NOMO-1 treated with DMSO at 0.1 percent for 48 hours (cell line): Measurements from ENCODE around the gene MAML2.

Experiments used
- DNase-seq: peaks from one replicate; lab custom pipeline; 2025; ENCODE audit not compliant: unreplicated experiment; lab: John Stamatoyannopoulos, UW

MAML2 gene

GRCh38 chr11:96051820-96052219 lies 291.2 kb downstream of the MAML2 start:
- no peak for DNase-seq

GRCh38 chr11:96050435-96051182 lies 292.4 kb downstream of the MAML2 start:
- no peak for DNase-seq

DNA sequence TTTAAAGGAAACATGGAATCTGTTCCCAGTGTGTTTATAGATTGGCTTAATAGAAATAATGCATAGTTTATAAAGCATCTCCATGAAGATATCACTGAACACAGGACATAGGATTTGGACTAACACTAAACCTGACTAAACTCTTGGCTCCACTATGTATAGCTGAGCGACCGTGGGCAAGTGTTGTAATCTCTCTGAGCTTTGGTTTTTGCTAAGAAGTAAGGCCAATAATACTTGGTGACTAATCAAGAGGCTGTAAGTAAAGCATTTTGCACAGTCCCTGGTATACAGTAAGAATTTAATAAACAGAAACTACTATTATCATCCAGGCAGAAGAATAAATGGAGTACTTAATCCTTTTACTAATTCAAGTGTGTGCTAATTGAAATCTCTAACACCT lies 293.6 kb downstream of the MAML2 start:
- no peak for DNase-seq

DNA sequence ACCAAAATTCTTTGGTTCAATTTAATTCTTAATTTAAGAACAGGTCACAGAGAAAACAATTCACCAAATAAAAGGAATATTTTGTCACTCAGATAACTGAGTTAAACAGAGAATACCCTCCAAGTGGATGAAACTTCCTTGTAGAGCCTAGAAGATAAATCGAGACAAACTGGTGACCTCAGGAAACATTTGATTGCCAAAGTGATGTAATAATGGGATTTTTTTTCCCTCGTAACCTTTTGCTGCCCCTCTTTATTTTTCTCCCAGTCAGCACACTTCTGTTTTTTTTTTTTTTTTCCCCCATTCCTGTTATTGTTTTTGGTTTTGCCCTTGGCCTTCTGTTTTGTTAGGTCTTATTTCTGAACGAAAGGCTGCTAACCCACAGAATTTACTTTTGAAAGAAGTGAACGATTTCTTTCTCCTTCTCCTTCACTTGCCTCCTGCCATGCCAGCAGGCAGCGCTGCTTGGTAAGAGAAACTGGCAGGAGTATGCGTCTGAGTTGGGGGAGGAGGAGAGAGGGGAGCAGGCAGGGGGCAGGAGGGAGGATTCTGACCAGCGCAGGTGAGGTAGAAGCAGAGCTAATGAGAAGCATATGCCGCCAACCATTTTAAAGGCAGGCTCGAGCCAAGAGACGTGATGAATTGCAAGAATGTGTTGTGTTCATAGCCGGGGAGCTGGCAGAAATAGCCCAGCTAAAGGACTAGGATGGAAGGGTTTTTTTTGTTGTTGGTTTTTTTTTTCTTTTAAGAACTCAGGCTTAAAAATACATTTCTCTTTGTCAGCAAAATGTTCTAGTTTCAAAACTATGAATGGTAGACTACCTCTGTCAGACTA lies 297.2 kb downstream of the MAML2 start:
- DNase-seq = no peak

DNA sequence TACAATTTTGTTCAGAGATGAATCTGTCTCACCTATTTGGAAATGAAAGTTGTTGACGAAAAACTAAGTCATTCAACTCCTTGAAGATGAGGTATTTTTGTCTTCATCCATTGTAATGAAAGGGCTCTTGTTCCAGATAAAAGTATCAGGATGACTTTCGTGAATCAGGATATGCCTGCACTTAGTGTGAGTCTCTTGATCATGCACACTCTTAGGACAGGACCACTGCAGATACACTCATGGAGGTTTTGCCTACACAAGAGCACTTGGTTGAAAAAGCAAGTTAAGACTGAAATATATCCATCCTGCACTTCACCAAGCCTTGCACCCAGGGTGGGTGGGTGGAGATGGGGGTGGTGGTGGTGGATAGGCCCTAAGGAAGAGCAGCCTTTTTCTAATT lies 298.2 kb downstream of the MAML2 start:
- DNase-seq = no peak

DNA sequence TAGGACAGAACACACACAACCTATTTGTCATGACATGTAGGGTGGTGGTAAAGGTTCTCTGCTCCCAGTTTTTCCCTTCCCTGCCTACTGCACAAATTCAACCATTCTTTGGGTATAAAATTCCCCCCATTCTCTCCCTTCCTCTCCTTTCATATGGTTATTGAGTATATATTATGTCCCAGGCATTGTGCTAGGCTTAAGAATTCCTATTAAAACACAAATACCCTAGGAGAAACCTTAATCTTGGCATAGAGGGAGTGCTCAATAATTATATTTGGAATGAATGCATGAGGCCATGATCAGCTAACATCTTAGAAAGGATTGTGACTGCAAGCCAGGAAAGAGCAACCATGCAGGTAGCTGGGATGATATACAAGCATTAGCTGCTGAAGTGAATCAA lies 298.7 kb downstream of the MAML2 start:
- DNase-seq = no peak

DNA sequence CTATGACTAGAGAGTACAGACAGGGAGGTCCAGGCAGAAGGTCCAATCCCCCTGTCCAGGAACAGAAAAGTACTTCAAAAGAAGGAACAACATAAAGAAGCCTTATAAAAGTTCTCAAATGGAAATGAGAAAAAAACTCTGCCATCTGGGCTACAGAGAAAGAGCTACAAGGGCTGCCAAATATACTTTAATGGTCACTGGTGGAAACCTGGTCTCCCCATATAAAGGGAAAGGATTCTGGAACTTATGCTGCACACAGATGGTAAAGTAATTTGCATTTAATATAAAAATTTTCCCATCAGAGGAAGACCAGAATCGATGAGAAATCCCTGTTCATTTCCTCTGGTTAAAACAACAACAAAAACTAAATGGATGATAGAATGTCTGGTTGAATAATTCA lies 299.7 kb downstream of the MAML2 start:
- no peak for DNase-seq

GRCh38 chr11:96038046-96038445 lies 304.9 kb downstream of the MAML2 start:
- DNase-seq = no peak

DNA sequence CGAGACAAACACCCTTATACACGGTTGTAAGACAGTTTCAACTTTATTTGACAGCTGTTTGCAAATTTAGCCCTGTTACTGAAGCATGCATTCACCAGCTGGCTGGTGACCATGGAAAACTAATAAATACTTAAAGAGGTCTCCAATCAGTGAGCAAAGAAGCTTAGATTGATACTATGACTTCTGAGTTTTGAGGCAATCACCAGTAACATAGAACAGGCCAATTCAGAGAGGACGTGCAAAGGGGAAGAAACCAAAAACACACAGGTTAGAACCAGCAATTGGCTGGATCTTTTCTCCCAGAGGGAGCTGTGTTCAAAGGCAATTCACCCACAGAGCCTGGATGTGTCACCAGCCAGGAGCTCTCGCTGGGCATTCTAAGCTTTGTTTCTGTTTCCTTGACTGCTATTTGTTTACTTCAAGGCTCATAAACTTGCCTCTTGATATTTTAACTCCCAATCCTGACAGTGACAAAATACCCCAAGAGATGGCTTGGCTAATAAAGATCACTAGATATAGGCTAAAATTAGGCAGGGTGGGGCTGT lies 305.5 kb downstream of the MAML2 start:
- no peak for DNase-seq

GRCh38 chr11:96036863-96037262 lies 306.1 kb downstream of the MAML2 start:
- DNase-seq = no peak

DNA sequence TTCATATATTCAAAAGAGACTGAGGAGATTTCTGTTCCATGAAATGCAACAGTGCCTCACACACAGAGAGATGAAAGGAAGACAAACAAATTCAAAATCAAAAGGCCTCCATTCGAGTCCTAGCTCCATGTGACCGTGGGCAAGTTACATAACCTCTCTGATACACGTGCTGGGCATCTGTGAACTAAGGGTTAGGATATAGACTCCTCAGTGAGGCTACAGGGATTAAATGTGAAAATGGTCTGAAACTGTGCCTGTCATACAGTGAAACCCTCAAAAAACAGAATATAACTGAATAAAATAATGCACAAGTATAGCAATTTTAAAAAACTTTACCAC lies 307.3 kb downstream of the MAML2 start:
- no peak for DNase-seq

DNA sequence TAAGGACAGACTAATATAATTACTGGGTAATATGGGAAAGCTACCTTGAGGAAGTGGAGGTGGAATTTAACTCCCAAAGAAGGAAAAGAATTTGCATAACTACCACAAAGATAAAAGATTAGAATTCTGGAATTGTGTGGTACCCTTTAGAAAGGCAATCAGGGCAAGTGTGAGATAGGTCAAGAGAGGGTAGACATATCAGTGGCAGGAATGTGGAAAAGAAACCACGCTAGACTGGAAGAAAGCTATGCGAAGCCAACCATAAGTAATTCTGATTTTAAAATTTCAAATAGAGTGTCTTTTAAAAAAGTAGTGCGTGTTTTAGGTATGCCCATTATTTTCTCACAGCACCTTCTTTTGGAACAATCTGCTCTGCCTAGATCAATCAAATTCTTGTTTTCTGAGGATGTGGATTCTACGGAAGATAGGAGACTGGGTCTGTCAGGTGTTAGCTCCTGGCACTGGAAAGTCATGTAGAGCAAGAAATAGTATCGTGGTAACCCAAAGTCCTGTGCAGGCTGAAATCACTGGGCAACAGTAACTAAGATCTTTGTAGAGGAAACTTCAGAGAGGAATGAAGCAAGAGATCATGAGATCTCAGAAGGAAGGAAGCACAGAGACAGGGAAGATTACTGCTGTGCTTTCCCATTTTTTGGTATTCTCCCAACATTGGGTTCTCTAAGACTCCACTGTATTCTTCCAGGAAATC lies 307.8 kb downstream of the MAML2 start:
- DNase-seq = no peak

DNA sequence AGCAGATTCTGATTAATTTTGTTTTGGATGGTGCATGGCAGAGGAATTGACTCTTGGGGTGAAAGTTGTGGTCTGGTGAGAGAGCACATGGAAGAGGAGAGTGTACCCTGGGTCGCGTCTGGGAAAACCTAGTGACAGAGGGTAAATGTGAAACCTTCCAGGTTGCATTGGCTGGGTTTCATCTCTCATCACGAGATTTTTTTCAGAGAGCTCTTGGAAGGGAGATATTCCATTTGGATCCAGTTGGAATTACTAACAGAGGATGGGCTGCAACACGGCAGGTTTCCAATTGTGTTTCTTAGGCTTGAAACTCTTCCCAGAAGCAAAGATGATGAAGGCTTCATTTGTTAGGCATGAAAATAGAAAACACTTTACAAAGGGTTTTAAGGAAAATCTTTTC lies 309.4 kb downstream of the MAML2 start:
- no peak for DNase-seq

- no peak for DNase-seq
Observed at GRCh38 chr11:96033095-96033494, 309.9 kb downstream of the MAML2 start.

GRCh38 chr11:96028746-96029145 lies 314.2 kb downstream of the MAML2 start:
- DNase-seq = no peak

GRCh38 chr11:96027021-96027420 lies 316.0 kb downstream of the MAML2 start:
- no peak for DNase-seq

- no peak for DNase-seq
Observed at GRCh38 chr11:96026310-96026709, 316.7 kb downstream of the MAML2 start.

- no peak for DNase-seq
Observed at GRCh38 chr11:96024666-96025065, 318.3 kb downstream of the MAML2 start.

GRCh38 chr11:96023275-96023674 lies 319.7 kb downstream of the MAML2 start:
- no peak for DNase-seq

GRCh38 chr11:96021901-96022650 lies 320.9 kb downstream of the MAML2 start:
- no peak for DNase-seq
